Stomach (tissue), 4 donors: Measurements from ENCODE around the gene CCDC122.

Experiments
- CTCF ChIP-seq, 7 experiments: fragments of 450-650 bp in 4 of 7; fragments of 200-600 bp in 3 of 7; sonication (generic) in 3 of 7; IDR thresholded peaks; one replicate each; pipeline ENCODE4 v1.5.1; 2016 to 2019; ENCODE audit warnings: antibody characterized with exemption in 7 of 7, control low read depth in 2 of 7, mild to moderate bottlenecking in 1 of 7
- POLR2AphosphoS5 ChIP-seq, 3 donors: sonication (generic); formaldehyde crosslinking; IDR thresholded peaks; one replicate each; pipeline ENCODE4 v1.6.1; 2016; ENCODE audit warnings: antibody characterized with exemption in 3 of 3

GRCh38 chr13:43918636-43919035 lies 39.1 kb upstream of the CCDC122 start:
- no peak for TF ChIP-seq CTCF (IDR thresholded peaks at IDR 0.05)
- no peak for TF ChIP-seq POLR2AphosphoS5 (IDR thresholded peaks at IDR 0.05)
